ENCODE results near the gene EHD4. TPM values are rescaled to one million over a fixed set of nuclear protein-coding genes. Genes with fewer than 3 reads are reported as not detected.

The EHD4 gene
- total and polyA plus RNA-seq, 9 donors = 23.1 to 38.8 (median 30.2) TPM

GRCh38 chr15:41891226-41891625 is 81.1 kb downstream of the EHD4 start:
- WGBS (ENCODE audit: insufficient coverage) = no CpG with 5 or more reads among the region's 6 CpGs
- DNase-seq = no peak
- H3K4me1 ChIP-seq (ENCODE audit: control insufficient read depth, insufficient read depth, low read length) = peaks cover 47% of the 10 kb centered on the region
- H3K4me3 ChIP-seq (ENCODE audit: low read length) = no peak overlapping the region
- H3K27me3 ChIP-seq (ENCODE audit: control insufficient read depth, insufficient read depth, low read length) = no peaks in the 10 kb centered on the region
- H3K9me3 ChIP-seq (replicated peaks; ENCODE audit: control insufficient read depth, low read depth, low read length) = no peaks in the 10 kb centered on the region
- H3K36me3 ChIP-seq (ENCODE audit: control insufficient read depth, insufficient read depth, low read length) = no peaks in the 10 kb centered on the region
- peak overlapping the region; percentile 17 for H3K27ac ChIP-seq (ENCODE audit: low read length)

GRCh38 chr15:41890050-41890690 is 82.2 kb downstream of the EHD4 start:
- WGBS (ENCODE audit: insufficient coverage) = 84% methylated on average over 6 of the region's 6 CpGs
- no peak for DNase-seq
- no peak overlapping the region for H3K4me3 ChIP-seq (ENCODE audit: low read length)
- H3K27me3 ChIP-seq (ENCODE audit: control insufficient read depth, insufficient read depth, low read length) = no peaks in the 10 kb centered on the region
- peaks cover 48% of the 10 kb centered on the region for H3K4me1 ChIP-seq (ENCODE audit: control insufficient read depth, insufficient read depth, low read length)
- peaks cover 5% of the 10 kb centered on the region for H3K36me3 ChIP-seq (ENCODE audit: control insufficient read depth, insufficient read depth, low read length)
- no peaks in the 10 kb centered on the region for H3K9me3 ChIP-seq (replicated peaks; ENCODE audit: control insufficient read depth, low read depth, low read length)
- no peak overlapping the region for H3K27ac ChIP-seq (ENCODE audit: low read length)

GRCh38 chr15:41888662-41889253 is 83.6 kb downstream of the EHD4 start:
- H3K27me3 ChIP-seq (ENCODE audit: control insufficient read depth, insufficient read depth, low read length) = no peaks in the 10 kb centered on the region
- no peak for DNase-seq
- WGBS (ENCODE audit: insufficient coverage) = 88% methylated on average over 6 of the region's 7 CpGs

GRCh38 chr15:41887893-41888292 is 84.5 kb downstream of the EHD4 start:
- peaks cover 5% of the 10 kb centered on the region for H3K36me3 ChIP-seq (ENCODE audit: control insufficient read depth, insufficient read depth, low read length)
- H3K4me1 ChIP-seq (ENCODE audit: control insufficient read depth, insufficient read depth, low read length) = peaks cover 32% of the 10 kb centered on the region
- WGBS (ENCODE audit: insufficient coverage) = 88% methylated on average over 9 of the region's 9 CpGs
- no peak overlapping the region for H3K4me3 ChIP-seq (ENCODE audit: low read length)
- no peak for DNase-seq
- no peak overlapping the region for H3K27ac ChIP-seq (ENCODE audit: low read length)
- no peaks in the 10 kb centered on the region for H3K9me3 ChIP-seq (replicated peaks; ENCODE audit: control insufficient read depth, low read depth, low read length)
- no peaks in the 10 kb centered on the region for H3K27me3 ChIP-seq (ENCODE audit: control insufficient read depth, insufficient read depth, low read length)

More at GRCh38 chr15:41888662-41889253, 83.6 kb downstream of the EHD4 start:
- Histone ChIP-seq H3K4me1 (ENCODE audit: control insufficient read depth, insufficient read depth, low read length) (peaks cover 34% of the 10 kb centered on the region), H3K9me3 (replicated peaks; ENCODE audit: control insufficient read depth, low read depth, low read length) (no peaks in the 10 kb centered on the region), H3K36me3 (ENCODE audit: control insufficient read depth, insufficient read depth, low read length) (peaks cover 5% of the 10 kb centered on the region), H3K4me3 (ENCODE audit: low read length) (no peak overlapping the region), H3K27ac (ENCODE audit: low read length) (no peak overlapping the region)

GRCh38 chr15:41887161-41887560 is 85.2 kb downstream of the EHD4 start:
- peaks cover 32% of the 10 kb centered on the region for H3K4me1 ChIP-seq (ENCODE audit: control insufficient read depth, insufficient read depth, low read length)
- H3K36me3 ChIP-seq (ENCODE audit: control insufficient read depth, insufficient read depth, low read length) = peaks cover 5% of the 10 kb centered on the region
- no peaks in the 10 kb centered on the region for H3K9me3 ChIP-seq (replicated peaks; ENCODE audit: control insufficient read depth, low read depth, low read length)
- no peak overlapping the region for H3K27ac ChIP-seq (ENCODE audit: low read length)
- DNase-seq = no peak
- 90% methylated on average over 8 of the region's 10 CpGs for WGBS (ENCODE audit: insufficient coverage)
- H3K27me3 ChIP-seq (ENCODE audit: control insufficient read depth, insufficient read depth, low read length) = no peaks in the 10 kb centered on the region
- H3K4me3 ChIP-seq (ENCODE audit: low read length) = no peak overlapping the region

- DNase-seq = no peak
- peaks cover under 1% of the 10 kb centered on the region for H3K27me3 ChIP-seq (ENCODE audit: control insufficient read depth, insufficient read depth, low read length)
- WGBS (ENCODE audit: insufficient coverage) = 80% methylated on average over 1 of the region's 7 CpGs
- peaks cover 5% of the 10 kb centered on the region for H3K36me3 ChIP-seq (ENCODE audit: control insufficient read depth, insufficient read depth, low read length)
- H3K4me1 ChIP-seq (ENCODE audit: control insufficient read depth, insufficient read depth, low read length) = peaks cover 28% of the 10 kb centered on the region
- no peaks in the 10 kb centered on the region for H3K9me3 ChIP-seq (replicated peaks; ENCODE audit: control insufficient read depth, low read depth, low read length)
- no peak overlapping the region for H3K27ac ChIP-seq (ENCODE audit: low read length)
- no peak overlapping the region for H3K4me3 ChIP-seq (ENCODE audit: low read length)
These were observed 85.6 kb downstream of the EHD4 start for GRCh38 chr15:41886741-41887140.

GRCh38 chr15:41885841-41886240 is 86.5 kb downstream of the EHD4 start:
- DNase-seq = no peak
- Histone ChIP-seq H3K4me3 (ENCODE audit: low read length) (no peak overlapping the region), H3K4me1 (ENCODE audit: control insufficient read depth, insufficient read depth, low read length) (peaks cover 22% of the 10 kb centered on the region), H3K9me3 (replicated peaks; ENCODE audit: control insufficient read depth, low read depth, low read length) (no peaks in the 10 kb centered on the region), H3K36me3 (ENCODE audit: control insufficient read depth, insufficient read depth, low read length) (peaks cover 5% of the 10 kb centered on the region), H3K27me3 (ENCODE audit: control insufficient read depth, insufficient read depth, low read length) (peaks cover 9% of the 10 kb centered on the region), H3K27ac (ENCODE audit: low read length) (no peak overlapping the region)
- 93% methylated on average over 14 of the region's 14 CpGs for WGBS (ENCODE audit: insufficient coverage)

- H3K9me3 ChIP-seq (replicated peaks; ENCODE audit: control insufficient read depth, low read depth, low read length) = no peaks in the 10 kb centered on the region
- H3K27me3 ChIP-seq (ENCODE audit: control insufficient read depth, insufficient read depth, low read length) = peaks cover 15% of the 10 kb centered on the region
- no peak overlapping the region for H3K4me3 ChIP-seq (ENCODE audit: low read length)
- peaks cover 5% of the 10 kb centered on the region for H3K36me3 ChIP-seq (ENCODE audit: control insufficient read depth, insufficient read depth, low read length)
- peaks cover 22% of the 10 kb centered on the region for H3K4me1 ChIP-seq (ENCODE audit: control insufficient read depth, insufficient read depth, low read length)
- no peak overlapping the region for H3K27ac ChIP-seq (ENCODE audit: low read length)
- no peak for DNase-seq
These were observed 87.0 kb downstream of the EHD4 start for GRCh38 chr15:41885321-41885720.

- H3K36me3 ChIP-seq (ENCODE audit: control insufficient read depth, insufficient read depth, low read length) = peaks cover 5% of the 10 kb centered on the region
- WGBS (ENCODE audit: insufficient coverage) = 84% methylated on average over 7 of the region's 7 CpGs
- DNase-seq = no peak
- peaks cover 15% of the 10 kb centered on the region for H3K27me3 ChIP-seq (ENCODE audit: control insufficient read depth, insufficient read depth, low read length)
- H3K4me3 ChIP-seq (ENCODE audit: low read length) = no peak overlapping the region
- no peak overlapping the region for H3K27ac ChIP-seq (ENCODE audit: low read length)
- no peaks in the 10 kb centered on the region for H3K9me3 ChIP-seq (replicated peaks; ENCODE audit: control insufficient read depth, low read depth, low read length)
- peaks cover 22% of the 10 kb centered on the region for H3K4me1 ChIP-seq (ENCODE audit: control insufficient read depth, insufficient read depth, low read length)
These were observed 87.9 kb downstream of the EHD4 start for GRCh38 chr15:41884458-41884857.

GRCh38 chr15:41883484-41883825 is 88.9 kb downstream of the EHD4 start:
- Histone ChIP-seq H3K27me3 (ENCODE audit: control insufficient read depth, insufficient read depth, low read length) (peaks cover 15% of the 10 kb centered on the region), H3K27ac (ENCODE audit: low read length) (no peak overlapping the region), H3K4me1 (ENCODE audit: control insufficient read depth, insufficient read depth, low read length) (peaks cover 23% of the 10 kb centered on the region), H3K9me3 (replicated peaks; ENCODE audit: control insufficient read depth, low read depth, low read length) (no peaks in the 10 kb centered on the region), H3K36me3 (ENCODE audit: control insufficient read depth, insufficient read depth, low read length) (peaks cover 5% of the 10 kb centered on the region), H3K4me3 (ENCODE audit: low read length) (no peak overlapping the region)
- WGBS (ENCODE audit: insufficient coverage) = 75% methylated on average over 2 of the region's 2 CpGs
- no peak for DNase-seq
